ENCODE results near the gene KCNQ5.

Gene KCNQ5

GRCh38 chr6:72798196-72798595 lies 176.3 kb downstream of the KCNQ5 start:
- peak; percentile 40 for DNase-seq (ENCODE audit: low read depth)

- no peak for DNase-seq (ENCODE audit: low read depth)
Measured at GRCh38 chr6:72809746-72810379, 188.0 kb downstream of the KCNQ5 start.

DNA sequence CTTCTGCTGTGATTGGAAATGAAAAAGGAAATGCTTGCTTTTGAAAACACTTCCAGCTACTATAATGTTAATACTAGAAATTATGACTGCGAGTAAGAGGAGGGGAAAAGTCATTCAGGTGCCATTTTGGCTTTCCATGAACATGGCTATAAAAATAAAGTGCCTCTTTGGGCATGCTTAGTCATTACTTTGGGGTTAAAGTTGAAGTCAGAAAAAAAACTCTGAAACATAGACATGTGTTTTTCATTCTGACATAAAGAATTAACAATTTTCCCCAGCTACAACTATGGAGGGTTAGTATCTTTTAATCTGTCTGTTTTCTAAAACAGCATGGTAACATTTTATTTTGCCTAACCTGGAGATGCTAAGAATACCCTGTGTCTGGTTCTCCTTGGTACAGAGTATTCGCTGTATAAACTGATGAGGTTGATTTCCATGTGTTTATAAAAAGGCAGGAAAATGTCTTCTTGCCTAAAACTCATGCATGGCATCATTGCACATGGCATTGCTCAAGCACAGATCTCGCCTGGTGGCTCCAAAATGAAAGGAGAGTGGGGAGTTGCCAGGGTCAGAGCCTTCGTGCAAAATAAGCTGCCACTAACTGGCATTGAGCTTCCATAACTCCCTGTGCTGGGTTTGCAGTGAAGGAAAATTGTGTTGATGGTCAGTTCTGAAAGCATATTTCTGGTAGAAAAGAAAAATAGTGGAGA lies 188.9 kb downstream of the KCNQ5 start:
- no peak for DNase-seq (ENCODE audit: low read depth)

DNA sequence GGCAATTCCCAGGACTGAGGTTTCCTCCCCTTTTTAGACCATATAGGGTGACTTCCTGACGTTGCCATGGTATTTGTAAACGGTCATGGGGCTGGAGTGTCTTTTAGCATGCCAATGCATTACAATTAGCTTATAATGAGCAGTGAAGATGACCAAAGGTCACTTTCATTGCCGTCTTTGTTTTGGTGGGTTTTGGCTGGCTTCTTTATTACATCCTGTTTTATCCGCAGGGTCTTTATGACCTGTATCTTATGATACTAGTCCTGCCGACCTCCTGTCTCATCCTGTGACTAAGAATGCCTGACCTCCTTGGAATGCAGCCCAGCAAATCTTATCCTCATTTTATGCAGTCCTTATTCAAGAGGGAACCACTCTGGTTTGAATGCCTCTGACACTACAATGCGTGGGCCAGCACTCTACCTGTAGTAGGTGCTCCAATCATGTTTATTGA lies 190.1 kb downstream of the KCNQ5 start:
- no peak for DNase-seq (ENCODE audit: low read depth)

DNA sequence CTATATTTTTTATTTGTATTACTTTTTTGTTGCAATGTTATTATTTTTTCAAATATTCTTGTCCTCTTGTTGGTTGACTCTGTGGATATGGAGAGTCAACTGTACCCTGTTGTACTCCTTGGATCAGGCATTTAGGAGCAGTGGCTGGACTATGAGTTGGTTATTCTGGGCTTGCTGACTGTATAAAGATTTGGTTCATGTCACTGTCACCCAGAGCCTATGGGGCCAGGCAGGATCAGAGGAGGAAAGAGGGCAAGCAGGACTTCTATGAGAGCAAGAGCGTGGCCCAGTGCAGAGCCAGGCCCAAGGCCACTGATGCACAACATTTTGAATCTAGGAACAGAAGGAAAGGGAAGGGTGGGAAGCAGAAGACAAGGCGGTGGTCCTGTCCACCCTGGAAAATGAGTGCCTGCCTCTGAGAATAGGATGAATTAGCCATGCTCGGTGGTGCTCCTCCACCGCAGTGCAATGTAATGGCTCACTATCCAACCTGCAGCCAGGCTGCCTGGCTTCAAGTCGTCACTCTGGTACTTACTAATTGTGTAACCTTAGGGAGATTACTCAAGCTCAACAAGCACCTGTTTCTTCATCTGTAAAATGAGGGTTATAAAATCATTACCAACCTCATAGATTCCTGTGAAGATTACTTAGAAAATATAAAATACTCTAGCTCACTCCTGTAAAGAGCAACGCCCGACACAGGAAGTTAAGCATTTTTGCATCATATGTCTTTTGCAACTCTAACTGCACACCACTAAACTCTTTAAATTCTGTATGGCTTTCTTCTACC lies 192.1 kb downstream of the KCNQ5 start:
- DNase-seq (ENCODE audit: low read depth), result no peak

GRCh38 chr6:72816022-72816421 lies 194.2 kb downstream of the KCNQ5 start:
- DNase-seq (ENCODE audit: low read depth), result no peak

DNA sequence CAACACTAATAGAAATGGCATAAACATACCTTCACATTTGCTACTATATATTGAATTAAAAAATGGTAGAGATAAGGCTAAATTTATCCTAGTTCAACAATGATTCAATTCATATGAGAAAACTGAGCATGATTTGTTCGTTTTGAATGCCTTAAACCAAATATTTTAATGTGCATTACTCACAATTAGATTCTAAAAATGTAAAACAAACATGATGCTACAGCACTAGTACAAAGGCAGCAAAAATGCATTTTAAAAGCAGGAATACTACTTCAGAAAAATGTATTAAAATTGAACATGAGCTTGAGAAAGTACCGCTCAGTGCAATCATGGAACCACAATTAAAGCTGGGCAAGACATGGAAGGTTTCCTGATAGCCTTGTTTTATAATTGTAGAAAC lies 195.3 kb downstream of the KCNQ5 start:
- DNase-seq (ENCODE audit: low read depth), result no peak

- DNase-seq (ENCODE audit: low read depth), result no peak
Measured at GRCh38 chr6:72819609-72820008, 197.7 kb downstream of the KCNQ5 start.

- DNase-seq (ENCODE audit: low read depth), result no peak
Measured at GRCh38 chr6:72820153-72820552, 198.3 kb downstream of the KCNQ5 start.

DNA sequence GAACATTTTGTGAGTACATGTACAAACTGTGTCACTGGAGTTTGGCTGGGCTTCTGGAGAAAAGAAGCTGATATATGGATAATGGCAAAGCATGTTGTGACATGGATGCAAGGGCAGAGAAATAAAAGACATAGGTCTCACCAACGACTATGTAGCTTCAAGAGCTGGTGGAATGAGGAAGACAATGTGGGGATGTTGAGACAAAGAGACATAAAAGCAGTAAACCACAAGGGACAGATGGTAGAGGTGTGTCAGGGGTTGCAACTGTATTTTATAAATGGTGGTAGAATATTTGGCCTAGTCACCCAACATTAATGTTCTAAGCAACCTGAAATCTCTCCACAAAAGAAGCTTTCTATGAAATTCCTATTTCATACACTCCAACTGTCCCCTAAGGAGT lies 199.0 kb downstream of the KCNQ5 start:
- no peak for DNase-seq (ENCODE audit: low read depth)

DNA sequence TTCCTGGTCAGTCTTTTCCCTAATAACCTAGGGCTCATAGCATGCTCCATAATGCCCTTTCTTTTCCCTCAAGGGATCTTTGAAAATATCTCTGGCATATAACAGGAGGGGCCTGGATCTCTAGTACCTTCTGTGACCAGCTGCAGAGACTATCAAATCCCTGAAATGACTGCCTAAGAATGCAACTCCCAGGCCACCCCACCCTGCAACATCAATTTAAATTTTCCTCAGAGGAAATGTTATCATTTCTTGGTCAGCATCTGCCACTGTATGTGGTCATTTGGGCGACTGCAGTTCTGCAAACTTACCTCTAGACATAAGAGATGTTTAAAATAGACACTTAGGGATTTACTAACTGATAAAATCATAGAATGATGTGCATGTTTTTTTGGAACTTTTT lies 200.2 kb downstream of the KCNQ5 start:
- DNase-seq (ENCODE audit: low read depth), result no peak

DNA sequence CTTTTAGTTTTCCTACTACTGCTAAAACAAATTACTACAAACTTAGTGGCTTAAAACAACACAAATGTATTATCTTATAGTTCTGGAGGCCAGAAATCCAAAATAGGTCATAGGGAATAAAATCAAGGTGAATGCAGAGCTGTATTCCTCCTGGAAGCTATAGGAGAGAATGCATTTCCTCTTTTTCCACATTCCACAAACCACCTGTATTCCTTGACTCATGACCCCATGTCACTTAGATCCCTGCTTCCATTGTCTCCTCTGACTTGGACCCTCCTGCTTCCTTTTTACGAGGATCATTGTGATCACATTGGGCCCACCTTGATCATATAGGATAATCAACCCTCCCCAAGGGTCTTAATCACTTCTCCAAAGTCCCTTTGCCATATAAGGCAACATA lies 200.8 kb downstream of the KCNQ5 start:
- DNase-seq (ENCODE audit: low read depth), result no peak

- no peak for DNase-seq (ENCODE audit: low read depth)
Measured at GRCh38 chr6:72824833-72825232, 203.0 kb downstream of the KCNQ5 start.

DNA sequence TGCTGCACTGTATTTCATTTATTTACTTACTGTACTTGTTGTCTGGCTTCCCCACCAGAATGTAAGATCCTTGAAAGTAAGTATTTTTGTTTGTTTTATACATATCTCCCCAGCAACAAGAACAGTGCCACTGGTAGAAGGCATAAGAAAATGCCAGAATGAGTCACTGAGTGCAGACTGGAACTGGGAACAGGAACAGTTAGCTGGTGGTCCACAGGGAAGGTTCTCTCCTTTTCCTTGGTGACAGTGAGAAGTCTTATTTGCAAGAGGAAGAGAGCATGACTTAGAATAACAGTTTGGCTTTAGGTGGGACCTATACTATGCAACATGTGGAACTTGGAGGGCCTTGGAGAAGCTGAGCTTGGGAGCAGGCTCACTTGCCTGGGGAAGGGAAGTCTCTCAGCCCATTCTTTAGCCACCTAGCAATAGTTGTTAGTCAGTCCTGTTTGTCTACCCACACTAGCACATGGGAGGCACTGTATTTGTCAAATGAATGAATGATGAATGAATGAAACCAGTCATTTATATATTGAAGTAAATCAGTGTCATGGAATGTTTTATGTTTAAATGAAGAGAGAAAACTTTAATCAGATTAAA lies 203.5 kb downstream of the KCNQ5 start:
- peak; percentile 47 for DNase-seq (ENCODE audit: low read depth)

- DNase-seq (ENCODE audit: low read depth), result peak; percentile 62
Measured at GRCh38 chr6:72826037-72826436, 204.2 kb downstream of the KCNQ5 start.

DNA sequence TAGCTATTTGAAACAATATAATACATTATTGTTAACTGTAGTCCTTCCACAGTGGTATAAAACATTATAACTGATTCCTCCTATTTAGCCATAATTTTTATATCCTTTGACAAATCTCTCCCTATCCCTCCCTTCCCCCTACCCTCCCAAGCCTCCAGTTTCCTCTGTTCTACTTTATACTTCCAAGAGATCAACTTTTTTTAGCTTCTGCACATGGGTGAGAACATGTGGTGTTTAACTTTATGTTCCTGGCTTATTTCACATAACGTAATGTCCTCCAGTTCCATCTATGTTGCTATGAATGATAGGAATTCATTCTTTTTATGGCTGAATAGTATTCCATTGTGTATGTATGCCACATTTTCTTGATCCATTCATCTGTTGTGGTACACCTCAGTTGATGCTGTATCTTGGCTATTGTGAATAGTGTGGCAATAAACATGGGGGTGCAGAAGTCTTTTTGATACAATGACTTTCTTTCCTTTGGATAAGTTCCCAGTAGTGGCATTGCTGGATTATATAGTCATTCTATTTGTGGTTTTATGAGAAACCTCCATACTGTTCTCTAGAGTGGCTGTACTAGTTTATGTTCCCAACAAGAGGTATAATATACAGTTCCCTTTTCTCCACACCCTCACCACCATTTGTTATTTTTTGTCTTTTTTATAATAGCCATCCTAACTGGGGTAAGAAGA lies 205.0 kb downstream of the KCNQ5 start:
- DNase-seq (ENCODE audit: low read depth), result peak; percentile 61

GRCh38 chr6:72828904-72829303 lies 207.0 kb downstream of the KCNQ5 start:
- no peak for DNase-seq (ENCODE audit: low read depth)

- no peak for DNase-seq (ENCODE audit: low read depth)
Measured at GRCh38 chr6:72832271-72832670, 210.4 kb downstream of the KCNQ5 start.

DNA sequence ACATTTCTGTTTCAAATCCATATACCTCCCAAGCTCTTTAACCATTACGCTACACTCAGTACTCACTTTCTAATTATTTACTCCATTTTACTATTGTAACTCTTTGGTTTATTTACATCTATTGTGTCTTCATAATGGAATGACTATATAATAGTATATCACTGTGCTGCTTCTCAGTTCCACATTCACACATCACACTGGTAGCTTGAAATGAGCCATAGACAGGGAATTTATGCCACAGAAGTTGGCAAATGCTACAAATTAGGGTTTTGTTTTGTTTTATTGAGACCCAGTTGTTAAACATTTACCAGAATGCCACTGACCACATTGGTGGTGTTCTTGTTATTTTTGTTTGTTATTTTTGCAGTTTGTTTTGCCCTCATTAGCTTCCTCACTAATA lies 213.9 kb downstream of the KCNQ5 start:
- DNase-seq (ENCODE audit: low read depth), result no peak

DNA sequence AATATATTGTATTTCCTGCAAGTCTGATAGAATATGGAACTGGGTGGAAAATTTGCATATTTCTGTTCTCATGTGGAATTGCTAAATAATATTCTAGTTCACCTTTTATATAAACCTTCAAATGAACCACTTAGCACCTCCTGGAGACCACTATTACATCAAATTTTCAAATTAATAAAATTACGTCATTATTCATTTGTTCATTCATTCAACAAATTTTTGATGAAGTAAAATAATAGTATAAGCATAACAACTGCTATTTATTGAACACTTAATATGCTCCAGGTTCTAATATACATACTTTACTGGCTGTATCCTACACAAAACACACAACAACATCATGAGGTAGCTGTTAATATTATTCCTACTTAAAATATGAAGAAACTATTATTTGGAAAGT lies 215.1 kb downstream of the KCNQ5 start:
- no peak for DNase-seq (ENCODE audit: low read depth)

GRCh38 chr6:72841195-72841594 lies 219.3 kb downstream of the KCNQ5 start:
- DNase-seq (ENCODE audit: low read depth), result no peak

GRCh38 chr6:72842140-72842539 lies 220.3 kb downstream of the KCNQ5 start:
- no peak for DNase-seq (ENCODE audit: low read depth)
